Measurements from ENCODE around the gene EPB41L4B.
"Not testable (repeated sequence)": the region's sequence is repeated elsewhere in the genome, so short reads cannot be mapped to it uniquely, and the experiment has no call there.

The EPB41L4B gene

GRCh38 chr9:109150925-109151545 lies 169.8 kb downstream of the EPB41L4B start:
- DNase-seq = no peak

- no peak for DNase-seq
Measured at GRCh38 chr9:109149722-109150121, 171.1 kb downstream of the EPB41L4B start.

- DNase-seq = no peak
Measured at GRCh38 chr9:109149089-109149488, 171.8 kb downstream of the EPB41L4B start.

- DNase-seq = no peak
Measured at GRCh38 chr9:109145051-109145450, 175.8 kb downstream of the EPB41L4B start.

GRCh38 chr9:109143881-109144562 lies 176.8 kb downstream of the EPB41L4B start:
- DNase-seq = no peak

GRCh38 chr9:109141375-109141774 lies 179.5 kb downstream of the EPB41L4B start:
- DNase-seq = no peak

- DNase-seq = no peak
Measured at GRCh38 chr9:109139851-109140250, 181.0 kb downstream of the EPB41L4B start.

GRCh38 chr9:109138421-109138820 lies 182.4 kb downstream of the EPB41L4B start:
- DNase-seq = no peak

- no peak for DNase-seq
Measured at GRCh38 chr9:109134167-109134578, 186.7 kb downstream of the EPB41L4B start.

- no peak for DNase-seq
Measured at GRCh38 chr9:109133533-109133932, 187.3 kb downstream of the EPB41L4B start.

- DNase-seq = no peak
Measured at GRCh38 chr9:109132567-109133021, 188.3 kb downstream of the EPB41L4B start.

GRCh38 chr9:109129470-109130197 lies 191.2 kb downstream of the EPB41L4B start:
- DNase-seq = no peak

- DNase-seq = not testable (repeated sequence)
Measured at GRCh38 chr9:109126671-109127070, 194.2 kb downstream of the EPB41L4B start.

GRCh38 chr9:109124121-109124520 lies 196.7 kb downstream of the EPB41L4B start:
- DNase-seq = no peak

- no peak for DNase-seq
Measured at GRCh38 chr9:109122726-109123621, 197.9 kb downstream of the EPB41L4B start.
